ENCODE data around the gene RALB.

GRCh38 chr2:120301284-120301683, 48.6 kb downstream of the RALB start:
- TF ChIP-seq CTCF (conservative IDR thresholded peaks at IDR 0.05; ENCODE audit: low read depth, low read length) (no peak), MXI1 (IDR thresholded peaks at IDR 0.05; ENCODE audit: borderline replicate concordance, low read depth, low read length) (no peak), POLR2A (IDR thresholded peaks at IDR 0.05; ENCODE audit: low read depth, low read length) (no peak)
